GM12872 (cell line): ENCODE data around the gene CASKIN2.

Experiments
- CTCF ChIP-seq: IDR thresholded peaks from 3 replicates; pipeline ENCODE4 v1.5.1; 2011; ENCODE audit warnings: low read depth, mild to moderate bottlenecking, low read length, moderate library complexity; ENCODE audit not compliant: insufficient read depth

CASKIN2 gene

DNA sequence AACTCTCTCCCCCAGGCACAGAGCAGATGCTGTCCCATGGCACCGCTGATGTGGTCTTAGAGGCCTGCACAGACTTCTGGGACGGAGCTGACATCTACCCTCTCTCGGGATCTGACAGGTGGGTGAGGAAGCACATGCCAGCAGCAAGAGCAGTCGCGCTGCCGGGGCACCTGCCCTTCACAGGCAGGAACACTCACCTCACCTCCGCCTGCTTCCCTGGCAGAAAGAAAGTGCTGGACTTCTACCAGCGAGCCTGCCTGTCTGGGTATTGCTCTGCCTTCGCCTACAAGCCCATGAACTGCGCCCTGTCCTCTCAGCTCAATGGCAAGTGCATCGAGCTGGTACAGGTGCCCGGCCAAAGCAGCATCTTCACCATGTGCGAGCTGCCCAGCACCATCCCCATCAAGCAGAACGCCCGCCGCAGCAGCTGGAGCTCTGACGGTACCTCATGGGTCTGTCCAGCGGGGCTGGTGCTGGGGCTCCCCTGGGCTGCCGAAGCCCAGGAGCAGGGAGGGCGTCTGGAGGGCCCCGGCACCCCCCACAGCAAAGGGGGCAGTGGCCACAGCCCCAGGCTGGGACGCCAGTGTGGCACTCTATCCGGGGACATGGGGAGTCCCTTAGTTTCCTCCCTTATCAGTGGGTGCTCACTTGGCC lies 21.7 kb downstream of the CASKIN2 start:
- no peak for TF ChIP-seq CTCF

- TF ChIP-seq CTCF: no peak
Observed at GRCh38 chr17:75492555-75493168, 22.7 kb downstream of the CASKIN2 start.

DNA sequence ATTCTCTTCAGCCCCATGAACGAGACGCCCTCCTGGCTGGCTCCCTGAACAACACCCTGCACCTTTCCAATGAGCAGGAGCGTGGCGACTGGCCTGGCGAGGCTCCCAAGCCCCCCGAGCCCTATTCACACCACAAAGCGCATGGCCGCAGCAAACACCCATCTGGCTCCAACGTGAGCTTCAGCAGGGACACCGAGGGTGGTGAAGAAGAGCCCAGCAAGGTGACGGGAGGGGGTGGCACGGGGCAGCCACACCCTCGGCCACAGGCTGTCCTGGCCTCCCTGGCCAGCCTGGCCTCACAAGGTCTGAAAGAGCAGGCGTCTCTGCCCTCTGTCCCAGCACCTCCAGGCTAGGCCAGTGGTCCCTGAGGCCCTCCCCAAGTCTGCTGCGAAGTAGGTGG lies 23.7 kb downstream of the CASKIN2 start:
- TF ChIP-seq CTCF: no peak

- TF ChIP-seq CTCF: no peak
Observed at GRCh38 chr17:75490953-75491649, 24.2 kb downstream of the CASKIN2 start.

GRCh38 chr17:75490173-75490743 lies 25.1 kb downstream of the CASKIN2 start:
- no peak for TF ChIP-seq CTCF

DNA sequence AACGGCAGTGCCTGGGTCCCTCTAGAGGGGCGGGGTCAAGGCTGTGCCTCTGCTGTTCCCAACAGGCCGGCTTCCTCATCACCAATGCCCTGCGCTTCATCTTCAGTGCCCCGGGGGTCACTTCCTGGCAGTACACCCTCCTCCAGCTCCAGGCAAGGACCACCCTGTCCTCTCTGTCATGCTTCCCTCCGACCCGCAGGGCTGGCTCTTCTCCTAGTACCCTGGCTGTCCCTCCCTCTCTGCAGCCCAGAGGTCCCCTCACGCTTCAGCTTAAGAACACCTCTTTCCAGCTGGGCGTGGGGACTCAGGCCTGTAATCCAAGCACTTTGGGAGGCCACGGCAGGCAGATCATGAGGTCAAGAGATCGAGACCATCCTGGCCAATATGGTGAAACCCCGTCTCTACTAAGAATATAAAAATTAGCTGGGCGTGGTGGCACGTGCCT lies 25.8 kb downstream of the CASKIN2 start:
- no peak for TF ChIP-seq CTCF
